ENCODE data around the gene CACNA1B.

Gene CACNA1B

GRCh38 chr9:138053321-138053868 is 175.8 kb downstream of the CACNA1B start:
- H3K4me3 ChIP-seq (ENCODE audit: low read length) = no peak overlapping the region
- H3K27ac ChIP-seq (ENCODE audit: low read length) = no peak overlapping the region
- H3K36me3 ChIP-seq (ENCODE audit: control insufficient read depth, insufficient read depth, low read length) = peaks cover 5% of the 10 kb centered on the region
- DNase-seq (ENCODE audit: low read depth, low spot score) = no peak
- H3K27me3 ChIP-seq (ENCODE audit: control insufficient read depth, insufficient read depth, low read length) = no peaks in the 10 kb centered on the region
- H3K4me1 ChIP-seq (ENCODE audit: control insufficient read depth, insufficient read depth, low read length) = no peaks in the 10 kb centered on the region
- H3K9me3 ChIP-seq (ENCODE audit: control insufficient read depth, insufficient read depth, low read length) = no peaks in the 10 kb centered on the region
- no CpG with 5 or more reads among the region's 7 CpGs for WGBS (ENCODE audit: insufficient coverage, insufficient read length)

GRCh38 chr9:138053996-138054752 is 176.6 kb downstream of the CACNA1B start:
- no peak overlapping the region for H3K27ac ChIP-seq (ENCODE audit: low read length)
- no peaks in the 10 kb centered on the region for H3K4me1 ChIP-seq (ENCODE audit: control insufficient read depth, insufficient read depth, low read length)
- H3K36me3 ChIP-seq (ENCODE audit: control insufficient read depth, insufficient read depth, low read length) = peaks cover 9% of the 10 kb centered on the region
- no peaks in the 10 kb centered on the region for H3K9me3 ChIP-seq (ENCODE audit: control insufficient read depth, insufficient read depth, low read length)
- no peaks in the 10 kb centered on the region for H3K27me3 ChIP-seq (ENCODE audit: control insufficient read depth, insufficient read depth, low read length)
- no peak overlapping the region for H3K4me3 ChIP-seq (ENCODE audit: low read length)
- DNase-seq (ENCODE audit: low read depth, low spot score) = no peak
- WGBS (ENCODE audit: insufficient coverage, insufficient read length) = no CpG with 5 or more reads among the region's 16 CpGs

DNA sequence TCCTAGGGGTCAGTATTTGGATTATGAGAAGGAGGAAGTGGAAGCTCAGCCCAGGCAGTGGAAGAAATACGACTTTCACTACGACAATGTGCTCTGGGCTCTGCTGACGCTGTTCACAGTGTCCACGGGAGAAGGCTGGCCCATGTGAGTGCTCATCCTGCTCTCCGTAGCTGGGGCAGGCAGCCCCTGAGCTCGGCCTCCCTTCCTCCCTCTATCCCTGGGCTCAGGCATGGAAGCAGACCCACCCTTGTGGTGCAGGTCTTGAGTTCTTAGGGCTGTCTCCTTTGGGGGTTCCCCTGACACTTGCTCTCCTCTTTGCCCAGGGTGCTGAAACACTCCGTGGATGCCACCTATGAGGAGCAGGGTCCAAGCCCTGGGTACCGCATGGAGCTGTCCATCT is 180.1 kb downstream of the CACNA1B start:
- Histone ChIP-seq H3K4me1 (ENCODE audit: control insufficient read depth, insufficient read depth, low read length) (peaks cover 3% of the 10 kb centered on the region; the same call in 1 of the 2 replicates), H3K27me3 (ENCODE audit: control insufficient read depth, insufficient read depth, low read length) (no peaks in the 10 kb centered on the region), H3K36me3 (ENCODE audit: control insufficient read depth, insufficient read depth, low read length) (peaks cover 9% of the 10 kb centered on the region), H3K27ac (ENCODE audit: low read length) (no peak overlapping the region), H3K4me3 (ENCODE audit: low read length) (no peak overlapping the region), H3K9me3 (ENCODE audit: control insufficient read depth, insufficient read depth, low read length) (no peaks in the 10 kb centered on the region)
- no CpG with 5 or more reads among the region's 8 CpGs for WGBS (ENCODE audit: insufficient coverage, insufficient read length)
- DNase-seq (ENCODE audit: low read depth, low spot score) = no peak

GRCh38 chr9:138058181-138058580 is 180.6 kb downstream of the CACNA1B start:
- no peak overlapping the region for H3K4me3 ChIP-seq (ENCODE audit: low read length)
- no peaks in the 10 kb centered on the region for H3K9me3 ChIP-seq (ENCODE audit: control insufficient read depth, insufficient read depth, low read length)
- peaks cover 3% of the 10 kb centered on the region; the same call in 1 of the 2 replicates for H3K4me1 ChIP-seq (ENCODE audit: control insufficient read depth, insufficient read depth, low read length)
- no peaks in the 10 kb centered on the region for H3K27me3 ChIP-seq (ENCODE audit: control insufficient read depth, insufficient read depth, low read length)
- H3K27ac ChIP-seq (ENCODE audit: low read length) = no peak overlapping the region
- WGBS (ENCODE audit: insufficient coverage, insufficient read length) = no CpG with 5 or more reads among the region's 9 CpGs
- peaks cover 9% of the 10 kb centered on the region for H3K36me3 ChIP-seq (ENCODE audit: control insufficient read depth, insufficient read depth, low read length)
- no peak for DNase-seq (ENCODE audit: low read depth, low spot score)

DNA sequence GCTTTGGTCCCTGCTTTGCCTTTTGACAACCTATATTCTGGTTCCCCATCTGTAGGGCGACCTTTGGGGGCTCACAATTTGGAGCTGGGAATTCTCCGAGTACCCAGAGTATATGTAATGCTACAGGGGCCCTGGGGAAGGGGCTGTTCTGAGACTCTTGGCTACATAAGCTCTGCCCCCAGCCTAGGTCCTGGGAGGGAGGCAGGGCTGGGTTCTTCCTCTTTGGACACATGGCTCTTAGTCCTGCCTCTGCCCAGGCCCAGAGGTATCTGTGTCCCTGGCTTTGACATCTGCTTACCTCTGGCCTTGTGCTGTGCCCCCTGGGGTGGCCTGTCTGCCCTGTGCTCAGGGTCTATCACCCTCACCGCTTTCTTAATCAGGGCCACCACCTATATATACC is 181.6 kb downstream of the CACNA1B start:
- no CpG with 5 or more reads among the region's 3 CpGs for WGBS (ENCODE audit: insufficient coverage, insufficient read length)
- Histone ChIP-seq H3K27me3 (ENCODE audit: control insufficient read depth, insufficient read depth, low read length) (no peaks in the 10 kb centered on the region), H3K9me3 (ENCODE audit: control insufficient read depth, insufficient read depth, low read length) (no peaks in the 10 kb centered on the region), H3K4me3 (ENCODE audit: low read length) (no peak overlapping the region), H3K4me1 (ENCODE audit: control insufficient read depth, insufficient read depth, low read length) (peaks cover 3% of the 10 kb centered on the region; the same call in 1 of the 2 replicates), H3K27ac (ENCODE audit: low read length) (no peak overlapping the region), H3K36me3 (ENCODE audit: control insufficient read depth, insufficient read depth, low read length) (peaks cover 9% of the 10 kb centered on the region)
- DNase-seq (ENCODE audit: low read depth, low spot score) = no peak

- Histone ChIP-seq H3K4me3 (ENCODE audit: low read length) (no peak overlapping the region), H3K9me3 (ENCODE audit: control insufficient read depth, insufficient read depth, low read length) (no peaks in the 10 kb centered on the region), H3K27ac (ENCODE audit: low read length) (no peak overlapping the region), H3K4me1 (ENCODE audit: control insufficient read depth, insufficient read depth, low read length) (peaks cover 3% of the 10 kb centered on the region; the same call in 1 of the 2 replicates), H3K27me3 (ENCODE audit: control insufficient read depth, insufficient read depth, low read length) (no peaks in the 10 kb centered on the region), H3K36me3 (ENCODE audit: control insufficient read depth, insufficient read depth, low read length) (peaks cover 9% of the 10 kb centered on the region)
- no CpG with 5 or more reads among the region's 8 CpGs for WGBS (ENCODE audit: insufficient coverage, insufficient read length)
- no peak for DNase-seq (ENCODE audit: low read depth, low spot score)
Observed at GRCh38 chr9:138060365-138060764, 182.8 kb downstream of the CACNA1B start.

- H3K9me3 ChIP-seq (ENCODE audit: control insufficient read depth, insufficient read depth, low read length) = no peaks in the 10 kb centered on the region
- no CpG with 5 or more reads among the region's 8 CpGs for WGBS (ENCODE audit: insufficient coverage, insufficient read length)
- peaks cover 9% of the 10 kb centered on the region for H3K36me3 ChIP-seq (ENCODE audit: control insufficient read depth, insufficient read depth, low read length)
- DNase-seq (ENCODE audit: low read depth, low spot score) = no peak
- H3K4me1 ChIP-seq (ENCODE audit: control insufficient read depth, insufficient read depth, low read length) = peaks cover 3% of the 10 kb centered on the region; the same call in 1 of the 2 replicates
- no peak overlapping the region for H3K4me3 ChIP-seq (ENCODE audit: low read length)
- H3K27me3 ChIP-seq (ENCODE audit: control insufficient read depth, insufficient read depth, low read length) = no peaks in the 10 kb centered on the region
- H3K27ac ChIP-seq (ENCODE audit: low read length) = no peak overlapping the region
Observed at GRCh38 chr9:138060881-138061280, 183.3 kb downstream of the CACNA1B start.

GRCh38 chr9:138061631-138062030 is 184.0 kb downstream of the CACNA1B start:
- H3K4me3 ChIP-seq (ENCODE audit: low read length) = no peak overlapping the region
- H3K4me1 ChIP-seq (ENCODE audit: control insufficient read depth, insufficient read depth, low read length) = peaks cover 3% of the 10 kb centered on the region; the same call in 1 of the 2 replicates
- peaks cover 9% of the 10 kb centered on the region for H3K36me3 ChIP-seq (ENCODE audit: control insufficient read depth, insufficient read depth, low read length)
- no peak overlapping the region for H3K27ac ChIP-seq (ENCODE audit: low read length)
- no peaks in the 10 kb centered on the region for H3K9me3 ChIP-seq (ENCODE audit: control insufficient read depth, insufficient read depth, low read length)
- WGBS (ENCODE audit: insufficient coverage, insufficient read length) = no CpG with 5 or more reads among the region's 6 CpGs
- no peak for DNase-seq (ENCODE audit: low read depth, low spot score)
- no peaks in the 10 kb centered on the region for H3K27me3 ChIP-seq (ENCODE audit: control insufficient read depth, insufficient read depth, low read length)

GRCh38 chr9:138062196-138062595 is 184.6 kb downstream of the CACNA1B start:
- no peak for DNase-seq (ENCODE audit: low read depth, low spot score)
- H3K36me3 ChIP-seq (ENCODE audit: control insufficient read depth, insufficient read depth, low read length) = peaks cover 9% of the 10 kb centered on the region
- H3K27me3 ChIP-seq (ENCODE audit: control insufficient read depth, insufficient read depth, low read length) = no peaks in the 10 kb centered on the region
- no peak overlapping the region for H3K4me3 ChIP-seq (ENCODE audit: low read length)
- peaks cover 3% of the 10 kb centered on the region; the same call in 1 of the 2 replicates for H3K4me1 ChIP-seq (ENCODE audit: control insufficient read depth, insufficient read depth, low read length)
- H3K9me3 ChIP-seq (ENCODE audit: control insufficient read depth, insufficient read depth, low read length) = no peaks in the 10 kb centered on the region
- WGBS (ENCODE audit: insufficient coverage, insufficient read length) = no CpG with 5 or more reads among the region's 7 CpGs
- no peak overlapping the region for H3K27ac ChIP-seq (ENCODE audit: low read length)

DNA sequence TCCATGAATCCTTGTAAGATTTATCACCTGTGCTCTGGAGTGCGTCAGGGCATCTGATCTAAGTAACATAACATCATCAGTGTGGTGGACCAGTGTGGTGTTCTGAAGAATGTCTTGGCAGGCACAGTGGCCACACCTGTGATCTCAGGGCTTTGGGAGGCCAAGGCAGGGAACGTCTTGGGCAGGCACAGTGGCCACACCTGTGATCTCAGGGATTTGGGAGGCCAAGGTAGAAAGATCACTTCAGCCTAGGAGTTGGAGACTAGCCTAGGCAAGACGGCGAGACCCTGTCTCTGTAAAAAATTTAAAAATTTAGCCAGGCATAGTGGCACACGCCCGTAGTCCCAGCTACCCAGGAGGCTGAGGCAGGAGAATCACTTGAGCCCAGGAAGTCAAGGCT is 185.5 kb downstream of the CACNA1B start:
- H3K4me3 ChIP-seq (ENCODE audit: low read length) = no peak overlapping the region
- no peak overlapping the region for H3K27ac ChIP-seq (ENCODE audit: low read length)
- H3K4me1 ChIP-seq (ENCODE audit: control insufficient read depth, insufficient read depth, low read length) = peaks cover 3% of the 10 kb centered on the region; the same call in 1 of the 2 replicates
- peaks cover 4% of the 10 kb centered on the region; the same call in 1 of the 2 replicates for H3K36me3 ChIP-seq (ENCODE audit: control insufficient read depth, insufficient read depth, low read length)
- no CpG with 5 or more reads among the region's 6 CpGs for WGBS (ENCODE audit: insufficient coverage, insufficient read length)
- H3K27me3 ChIP-seq (ENCODE audit: control insufficient read depth, insufficient read depth, low read length) = no peaks in the 10 kb centered on the region
- H3K9me3 ChIP-seq (ENCODE audit: control insufficient read depth, insufficient read depth, low read length) = no peaks in the 10 kb centered on the region
- DNase-seq (ENCODE audit: low read depth, low spot score) = no peak

Measured in iPS DF 6.9 (cell line).